Chondrocyte (in vitro differentiated cells): Measurements from ENCODE around the gene TRPM2. TPM values are rescaled to one million over a fixed set of nuclear protein-coding genes. Genes with fewer than 3 reads are reported as not detected.

Experiments used
- DNase-seq: peaks from one replicate; pipeline ENCODE4 v3.0.0; 2021; ENCODE audit warnings: mixed read lengths, low spot score
- H3K27ac Mint-ChIP-seq: one replicate; pipeline ENCODE4 v1.8.0; 2021; ENCODE audit warnings: mild to moderate bottlenecking, moderate library complexity, mixed read lengths; ENCODE audit not compliant: unreplicated experiment
- H3K27me3 Mint-ChIP-seq: 2 replicates; pipeline ENCODE4 v1.8.0; 2021; ENCODE audit warnings: low read depth, mixed read lengths
- H3K36me3 Mint-ChIP-seq: 2 replicates; pipeline ENCODE4 v1.8.0; 2021; ENCODE audit warnings: low read depth, mixed read lengths
- H3K4me1 Mint-ChIP-seq: 2 replicates; pipeline ENCODE4 v1.8.0; 2021; ENCODE audit warnings: low read depth, mild to moderate bottlenecking, mixed read lengths
- H3K4me3 Mint-ChIP-seq: one replicate; pipeline ENCODE4 v1.8.0; 2021; ENCODE audit warnings: mild to moderate bottlenecking, moderate library complexity, mixed read lengths; ENCODE audit not compliant: unreplicated experiment
- H3K9me3 Mint-ChIP-seq: 2 replicates; pipeline ENCODE4 v1.8.0; 2021; ENCODE audit warnings: low read depth, mixed read lengths
- CTCF ChIP-seq: fragments of 200-600 bp; sonication (generic); IDR thresholded peaks from 2 replicates; pipeline ENCODE4 v1.5.0; 2021; ENCODE audit warnings: antibody characterized with exemption, mild to moderate bottlenecking, moderate library complexity
- total RNA-seq: library from RNA; stranded (reverse); gene quantifications from 3 replicates; pipeline ENCODE4 v1.2.1, GENCODE V29; 2021

Gene TRPM2
- total RNA-seq, 1 donor from 2014 or later = 0.32 TPM

- Mint-ChIP-seq H3K4me3 (no peak overlapping the region), H3K9me3 (peaks cover 16% of the 10 kb centered on the region), H3K27ac (no peak overlapping the region), H3K36me3 (peaks cover 3% of the 10 kb centered on the region), H3K27me3 (peaks cover 2% of the 10 kb centered on the region), H3K4me1 (no peaks in the 10 kb centered on the region)
- no peak for TF ChIP-seq CTCF
- peak; percentile 60 for DNase-seq
These were observed 73.3 kb downstream of the TRPM2 start for GRCh38 chr21:44426663-44427191.

GRCh38 chr21:44427241-44428120 lies 74.1 kb downstream of the TRPM2 start:
- H3K36me3 Mint-ChIP-seq = peaks cover 5% of the 10 kb centered on the region
- DNase-seq = peak; percentile 78
- TF ChIP-seq CTCF = no peak
- H3K27ac Mint-ChIP-seq = no peak overlapping the region
- H3K27me3 Mint-ChIP-seq = peaks cover 6% of the 10 kb centered on the region
- H3K4me3 Mint-ChIP-seq = no peak overlapping the region
- H3K9me3 Mint-ChIP-seq = peaks cover 18% of the 10 kb centered on the region
- no peaks in the 10 kb centered on the region for H3K4me1 Mint-ChIP-seq

- no peak for TF ChIP-seq CTCF
- Mint-ChIP-seq H3K9me3 (peaks cover 18% of the 10 kb centered on the region), H3K36me3 (peaks cover 5% of the 10 kb centered on the region), H3K4me3 (no peak overlapping the region), H3K27ac (no peak overlapping the region), H3K27me3 (peaks cover 6% of the 10 kb centered on the region), H3K4me1 (no peaks in the 10 kb centered on the region)
- DNase-seq = peak; percentile 28
These were observed 75.0 kb downstream of the TRPM2 start for GRCh38 chr21:44428281-44428960.

GRCh38 chr21:44429894-44430293 lies 76.5 kb downstream of the TRPM2 start:
- no peaks in the 10 kb centered on the region for H3K4me1 Mint-ChIP-seq
- peaks cover 6% of the 10 kb centered on the region for H3K27me3 Mint-ChIP-seq
- DNase-seq = no peak
- H3K9me3 Mint-ChIP-seq = peaks cover 18% of the 10 kb centered on the region
- no peak for TF ChIP-seq CTCF
- peaks cover 5% of the 10 kb centered on the region for H3K36me3 Mint-ChIP-seq
- H3K4me3 Mint-ChIP-seq = no peak overlapping the region
- H3K27ac Mint-ChIP-seq = no peak overlapping the region

GRCh38 chr21:44431300-44431699 lies 77.9 kb downstream of the TRPM2 start:
- no peak overlapping the region for H3K4me3 Mint-ChIP-seq
- DNase-seq = peak; percentile 9
- H3K36me3 Mint-ChIP-seq = peaks cover 5% of the 10 kb centered on the region
- H3K27me3 Mint-ChIP-seq = peaks cover 6% of the 10 kb centered on the region
- no peak for TF ChIP-seq CTCF
- H3K4me1 Mint-ChIP-seq = no peaks in the 10 kb centered on the region
- peaks cover 18% of the 10 kb centered on the region for H3K9me3 Mint-ChIP-seq
- no peak overlapping the region for H3K27ac Mint-ChIP-seq
